ENCODE results near the gene FOXP1.

DNA sequence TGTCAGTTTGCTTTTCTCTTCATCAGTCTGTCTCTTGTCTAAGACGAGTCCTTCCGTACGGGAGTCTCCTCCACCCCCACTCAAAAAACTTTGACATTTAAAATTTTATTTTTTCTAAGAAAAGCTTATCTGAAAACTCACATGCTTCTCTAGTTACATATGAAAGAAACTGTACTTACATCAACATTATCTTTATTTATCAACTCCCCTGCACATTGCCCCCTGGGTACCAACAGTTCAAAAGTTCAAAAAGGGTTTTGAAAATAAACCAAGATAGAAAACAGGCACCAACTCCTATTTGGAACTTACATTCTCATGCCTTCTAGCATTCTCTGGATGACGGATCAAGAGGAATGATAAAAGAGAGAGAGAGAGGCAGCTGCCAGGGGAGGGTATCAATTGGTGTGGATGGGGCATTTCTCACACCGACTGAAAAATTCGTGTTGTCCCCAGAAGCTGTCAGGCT is 182.5 kb downstream of the FOXP1 start:
- TF ChIP-seq, protein P1, sequence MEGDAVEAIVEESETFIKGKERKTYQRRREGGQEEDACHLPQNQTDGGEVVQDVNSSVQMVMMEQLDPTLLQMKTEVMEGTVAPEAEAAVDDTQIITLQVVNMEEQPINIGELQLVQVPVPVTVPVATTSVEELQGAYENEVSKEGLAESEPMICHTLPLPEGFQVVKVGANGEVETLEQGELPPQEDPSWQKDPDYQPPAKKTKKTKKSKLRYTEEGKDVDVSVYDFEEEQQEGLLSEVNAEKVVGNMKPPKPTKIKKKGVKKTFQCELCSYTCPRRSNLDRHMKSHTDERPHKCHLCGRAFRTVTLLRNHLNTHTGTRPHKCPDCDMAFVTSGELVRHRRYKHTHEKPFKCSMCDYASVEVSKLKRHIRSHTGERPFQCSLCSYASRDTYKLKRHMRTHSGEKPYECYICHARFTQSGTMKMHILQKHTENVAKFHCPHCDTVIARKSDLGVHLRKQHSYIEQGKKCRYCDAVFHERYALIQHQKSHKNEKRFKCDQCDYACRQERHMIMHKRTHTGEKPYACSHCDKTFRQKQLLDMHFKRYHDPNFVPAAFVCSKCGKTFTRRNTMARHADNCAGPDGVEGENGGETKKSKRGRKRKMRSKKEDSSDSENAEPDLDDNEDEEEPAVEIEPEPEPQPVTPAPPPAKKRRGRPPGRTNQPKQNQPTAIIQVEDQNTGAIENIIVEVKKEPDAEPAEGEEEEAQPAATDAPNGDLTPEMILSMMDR (conservative IDR thresholded peaks at IDR 0.05; ENCODE audit: low read depth, low read length) = no peak
- TF ChIP-seq EZH2 (IDR thresholded peaks at IDR 0.05; ENCODE audit: borderline replicate concordance, low read depth, low read length, poor library complexity, severe bottlenecking) = no peak
